SKM-1 treated with dmso at 0.1 percent for 144 hours (cell line): ENCODE data around the gene WT1.
A peak's percentile ranks its signal among the peaks of the same experiment; 100 is the strongest.
"Not testable (repeated sequence)": the region's sequence is repeated elsewhere in the genome, so short reads cannot be mapped to it uniquely, and the experiment has no call there.

ENCODE experiments used
- DNase-seq: peaks from one replicate; lab custom pipeline; 2025; ENCODE audit not compliant: unreplicated experiment; lab: John Stamatoyannopoulos, UW

The WT1 gene

DNA sequence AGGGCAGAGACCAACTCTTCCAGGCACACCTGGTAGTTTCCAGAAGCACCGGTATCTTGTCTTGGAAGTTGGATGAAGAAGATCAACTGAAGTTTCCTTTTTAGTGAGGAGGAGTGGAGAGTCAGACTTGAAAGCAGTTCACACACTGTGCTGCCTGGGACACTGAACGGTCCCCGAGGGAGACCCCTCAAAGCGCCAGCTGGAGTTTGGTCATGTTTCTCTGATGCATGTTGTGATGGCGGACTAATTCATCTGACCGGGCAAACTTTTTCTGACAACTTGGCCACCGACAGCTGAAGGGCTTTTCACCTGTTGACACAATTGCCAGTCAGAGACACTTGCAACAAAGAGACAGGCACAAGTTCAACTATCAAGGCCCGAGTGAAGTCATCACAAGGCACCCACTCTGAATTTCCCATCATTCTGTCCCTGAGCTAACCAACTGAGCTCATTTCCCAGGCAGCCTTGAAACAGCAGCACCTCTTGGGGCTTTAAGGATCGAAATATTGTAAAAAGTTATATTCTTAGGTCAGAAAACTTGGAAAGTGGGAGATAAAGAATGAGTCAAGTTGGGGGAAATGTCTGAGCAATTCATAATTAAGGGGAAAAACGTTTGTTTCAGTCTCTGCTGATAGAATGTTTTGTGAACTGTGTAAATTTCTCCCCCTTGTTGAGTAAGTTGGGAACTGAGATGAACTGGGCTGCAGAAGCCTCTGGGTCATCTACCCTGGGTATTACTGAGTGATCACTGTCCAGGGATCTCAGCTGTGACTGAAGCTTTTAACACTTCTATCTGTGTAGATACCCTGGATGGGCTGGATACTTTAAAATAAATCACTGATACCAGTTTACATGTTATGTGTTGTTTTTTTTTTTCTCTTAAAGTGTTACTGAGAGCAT is 46.2 kb downstream of the WT1 start:
- DNase-seq: no peak

GRCh38 chr11:32388365-32388764 is 47.0 kb downstream of the WT1 start:
- DNase-seq: no peak

DNA sequence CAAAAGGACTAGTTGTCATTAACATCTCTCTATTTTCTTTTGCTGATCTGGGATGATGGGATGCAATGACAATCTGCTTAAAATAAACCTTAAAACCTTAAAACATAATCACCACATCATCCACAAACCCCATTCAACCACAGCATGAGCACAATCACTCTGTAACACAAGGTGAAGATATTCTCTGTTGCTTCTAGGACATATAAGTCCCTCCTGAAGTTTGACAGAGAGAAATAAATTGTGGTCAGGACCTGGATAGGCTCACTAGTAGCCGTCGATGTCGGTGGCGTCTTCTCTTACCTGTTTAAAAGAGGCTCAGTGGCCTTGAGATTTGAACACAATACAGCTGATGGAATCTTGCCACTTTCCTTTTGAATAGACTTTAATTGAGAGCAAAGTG is 47.9 kb downstream of the WT1 start:
- no peak for DNase-seq

GRCh38 chr11:32386770-32387377 is 48.5 kb downstream of the WT1 start:
- no peak for DNase-seq

DNA sequence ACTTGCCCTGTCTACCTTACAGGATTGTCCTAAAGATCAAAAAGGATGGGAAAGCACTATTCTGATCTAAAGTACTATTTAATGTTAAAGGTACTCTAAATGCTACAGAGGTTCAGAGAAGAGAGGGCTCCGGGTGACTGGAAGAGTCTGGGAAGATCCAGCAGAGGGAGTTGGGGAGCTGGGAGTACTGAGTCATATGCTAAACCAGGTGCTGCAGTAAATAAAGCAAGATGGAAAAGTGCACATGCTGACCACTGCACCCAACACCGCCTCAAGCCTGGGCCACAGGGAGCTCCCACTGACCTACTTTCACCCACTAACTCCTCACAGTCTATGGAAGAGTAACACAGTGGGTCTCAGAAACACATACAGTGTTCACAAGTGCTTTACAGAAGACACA is 49.3 kb downstream of the WT1 start:
- no peak for DNase-seq

GRCh38 chr11:32382339-32383049 is 52.8 kb downstream of the WT1 start:
- DNase-seq: no peak

DNA sequence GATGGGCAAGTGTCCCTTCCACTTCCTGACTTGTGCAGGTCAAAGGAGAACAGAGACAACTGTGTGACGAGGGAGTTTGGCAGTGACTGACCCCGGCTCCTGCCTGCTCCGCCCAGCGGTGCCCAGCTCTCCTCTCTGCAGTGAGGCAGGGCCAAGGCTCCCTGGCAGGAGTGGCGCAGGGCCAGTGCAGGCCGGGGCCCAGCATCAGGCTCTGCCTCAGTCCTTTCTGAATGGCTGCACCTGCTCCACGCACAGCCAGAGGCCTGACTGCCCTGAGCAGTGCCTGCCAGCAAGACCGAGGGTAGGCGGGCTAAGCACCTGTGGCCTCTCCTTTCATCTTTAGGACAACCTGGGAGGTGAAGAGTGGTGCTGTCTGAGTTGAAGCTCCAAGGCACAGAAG is 54.2 kb downstream of the WT1 start:
- DNase-seq: no peak

- DNase-seq: no peak
Measured at GRCh38 chr11:32379719-32380118, 55.6 kb downstream of the WT1 start.

DNA sequence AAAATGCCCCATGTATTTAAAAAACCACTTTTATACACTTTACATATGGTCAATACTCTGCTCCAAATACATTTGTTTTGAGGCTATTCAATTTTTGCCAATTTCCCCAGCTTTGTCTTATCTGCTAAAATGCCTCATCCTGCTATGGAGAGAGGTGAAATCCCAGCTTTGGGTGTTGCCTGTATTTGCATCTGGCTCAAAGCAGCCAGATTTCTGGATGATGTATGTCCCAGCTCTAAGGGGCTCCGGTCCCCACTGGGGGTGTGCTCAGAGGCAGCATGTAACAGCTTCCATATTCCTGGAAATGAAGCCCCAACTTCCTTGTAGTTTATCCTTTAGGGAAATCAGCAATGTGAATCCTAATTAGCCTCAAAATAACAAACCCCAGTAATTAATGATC is 59.5 kb downstream of the WT1 start:
- no peak for DNase-seq

GRCh38 chr11:32374261-32374711 is 61.1 kb downstream of the WT1 start:
- peak; percentile 83 for DNase-seq

- DNase-seq: not testable (repeated sequence)
Measured at GRCh38 chr11:32369987-32370386, 65.4 kb downstream of the WT1 start.

GRCh38 chr11:32366666-32367065 is 68.7 kb downstream of the WT1 start:
- DNase-seq: no peak

DNA sequence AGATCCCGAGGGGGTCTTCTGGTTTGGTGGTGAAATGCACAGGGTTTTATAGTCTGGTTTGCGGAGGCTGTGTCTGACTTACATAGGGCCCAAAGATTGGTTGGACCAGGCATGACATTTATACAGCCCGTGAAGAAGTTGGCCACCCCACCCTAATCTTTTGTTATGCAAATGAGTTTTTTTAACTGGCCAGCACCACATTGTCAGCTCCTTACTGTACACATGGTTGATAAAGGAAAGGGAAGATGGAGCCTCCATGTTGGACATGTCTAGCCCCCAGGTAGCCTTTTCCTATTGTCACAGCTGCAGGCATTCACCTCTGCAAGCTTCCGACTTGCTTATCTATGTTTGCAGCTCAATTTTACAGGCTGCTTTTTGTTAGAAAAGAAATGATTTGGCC is 70.1 kb downstream of the WT1 start:
- DNase-seq: no peak

DNA sequence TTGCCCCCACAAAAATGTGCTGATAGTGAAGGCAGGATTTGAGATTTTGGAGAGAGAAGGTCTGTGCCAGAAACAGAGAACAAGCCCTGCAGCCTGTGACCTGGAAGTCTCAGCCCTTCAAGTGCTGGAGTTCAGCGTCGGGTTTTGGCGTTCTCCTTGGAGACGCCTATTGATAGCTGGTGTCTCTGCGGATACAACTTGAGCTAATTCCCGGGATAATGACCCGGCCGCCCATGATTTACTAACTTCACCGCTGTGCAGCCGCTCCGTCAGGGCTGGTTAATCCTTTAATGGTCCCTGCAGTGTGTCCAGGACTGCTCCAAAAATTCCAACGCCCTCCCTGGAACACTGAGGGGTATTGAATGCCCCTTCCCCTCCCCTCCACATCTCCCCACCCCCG is 76.6 kb downstream of the WT1 start:
- no peak for DNase-seq

DNA sequence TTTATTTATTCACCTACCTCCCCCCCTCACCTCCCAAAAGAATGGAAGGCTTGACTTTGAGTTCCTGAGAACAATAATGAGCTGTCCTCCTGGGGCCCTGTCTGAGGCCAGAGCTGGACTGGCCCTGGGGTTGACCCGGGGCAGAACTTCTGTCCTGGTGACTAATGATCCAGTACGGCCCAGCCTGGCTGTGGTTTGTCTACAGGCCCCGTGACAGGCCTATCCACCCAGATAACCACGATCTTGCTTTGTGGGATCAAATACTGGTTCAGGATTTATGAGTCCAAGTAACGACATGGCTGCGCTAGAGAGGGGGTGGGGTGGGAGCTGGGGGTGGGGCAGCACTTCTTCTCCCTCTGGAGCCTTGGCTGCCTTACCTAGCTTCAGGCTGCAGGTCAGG is 81.5 kb downstream of the WT1 start:
- no peak for DNase-seq

GRCh38 chr11:32348502-32348901 is 86.8 kb downstream of the WT1 start:
- no peak for DNase-seq

- no peak for DNase-seq
Measured at GRCh38 chr11:32344946-32345345, 90.4 kb downstream of the WT1 start.

- DNase-seq: no peak
Measured at GRCh38 chr11:32343325-32344008, 91.9 kb downstream of the WT1 start.

DNA sequence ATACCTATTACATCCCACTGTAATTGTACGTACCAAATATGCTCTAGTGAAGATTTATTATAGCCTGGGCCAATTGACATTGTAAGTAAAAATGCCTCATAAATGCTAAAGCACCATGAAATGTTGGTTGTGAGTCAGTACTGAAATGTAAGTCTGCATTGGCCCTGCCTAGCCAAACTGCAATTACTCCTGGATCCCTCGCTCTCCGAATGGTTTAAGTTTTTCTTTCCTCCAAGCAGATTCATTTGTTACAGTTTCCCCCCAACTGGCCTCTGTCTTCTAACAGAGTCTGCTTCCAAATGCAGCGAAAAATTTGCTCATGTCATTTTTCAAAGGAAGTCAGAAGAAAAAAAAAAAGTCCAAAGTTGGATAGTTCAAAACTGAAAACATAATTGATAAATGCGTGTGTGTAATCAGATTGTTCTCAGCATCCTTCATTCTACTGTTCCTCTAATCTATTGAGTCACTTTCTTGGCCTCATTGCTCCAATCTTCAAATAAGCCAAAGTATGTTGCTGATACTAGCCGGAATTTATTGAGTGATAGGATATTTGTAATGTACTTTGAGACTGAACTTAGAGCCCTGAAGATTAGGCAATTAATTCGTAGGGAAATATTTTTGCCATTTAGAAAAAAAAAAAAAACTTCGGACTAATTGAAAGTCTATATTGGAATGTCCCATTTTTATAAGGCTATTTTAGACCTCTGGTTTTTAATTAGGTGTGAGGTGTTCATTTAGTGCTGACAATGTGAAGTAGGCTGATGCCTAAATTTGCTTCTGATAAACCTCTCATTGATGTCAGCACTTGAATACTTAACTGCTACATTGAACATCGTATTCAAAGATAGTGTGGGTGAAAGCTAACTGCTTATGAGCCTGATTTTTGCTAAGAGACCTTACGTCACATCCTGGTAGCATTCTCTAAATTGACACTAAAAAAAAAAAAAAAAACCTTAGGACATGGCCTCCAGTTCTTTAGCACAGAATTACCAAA is 93.4 kb downstream of the WT1 start:
- DNase-seq: no peak

GRCh38 chr11:32340181-32340580 is 95.2 kb downstream of the WT1 start:
- DNase-seq: no peak
